ENCODE data around the gene WFIKKN2. TPM values are rescaled to one million over a fixed set of nuclear protein-coding genes. Genes with fewer than 3 reads are reported as not detected.
A peak's percentile ranks its signal among the peaks of the same experiment; 100 is the strongest.

The WFIKKN2 gene
- total and polyA plus RNA-seq, 2 of the 13 experiments (the other 11 are each of a cell fraction or from before 2014, with no cell fraction given) = not detected

GRCh38 chr17:50863221-50863843 is 27.9 kb downstream of the WFIKKN2 start (continued):
- TF ChIP-seq ZBTB4 (CRISPR knock-in tag; IDR thresholded peaks at IDR 0.05; ENCODE audit: borderline replicate concordance) (peak; percentile 35; the same call in 1 of the 2 replicates), NR2F1 (CRISPR knock-in tag; IDR thresholded peaks at IDR 0.05) (no peak), IKZF5 (CRISPR knock-in tag; IDR thresholded peaks at IDR 0.05) (0 out of 2 replicates have a peak, but pooled peaks have one; percentile 40), ZNF777 (CRISPR knock-in tag; IDR thresholded peaks at IDR 0.05) (0 out of 2 replicates have a peak, but pooled peaks have one; percentile 40), NFAT5 (CRISPR knock-in tag; IDR thresholded peaks at IDR 0.05) (no peak), ZNF687 (CRISPR knock-in tag; IDR thresholded peaks at IDR 0.05) (peak; percentile 83), CTCF (CRISPR knock-in tag; IDR thresholded peaks at IDR 0.05) (peak; percentile 86), AGO2 (optimal IDR thresholded peaks at IDR 0.05; ENCODE audit: low read depth, low read length) (peak; percentile 15), GATAD1 (CRISPR knock-in tag; IDR thresholded peaks at IDR 0.05) (peak; percentile 43; the same call in 1 of the 2 replicates), ZBTB7A (CRISPR knock-in tag; IDR thresholded peaks at IDR 0.05) (no peak), POLR2G (IDR thresholded peaks at IDR 0.05; ENCODE audit: low read depth, low read length) (0 out of 2 replicates have a peak, but pooled peaks have one; percentile 32), FOSL1 (CRISPR knock-in tag; IDR thresholded peaks at IDR 0.05; ENCODE audit: borderline replicate concordance) (no peak)
